Activated CD4-positive, CD25-positive, alpha-beta regulatory T cell treated with anti-CD3 and anti-CD28 coated beads, Interleukin-2, amount 50 U/mL, for 24 hours (primary cell): ENCODE measurements around the gene FBP1.

Experiments used
- ATAC-seq, 2 donors: fragments of 150-1000 bp; cut with Tn5 transposase; one replicate each; pipeline ENCODE4 v1.10.0; 2021; ENCODE audit warnings: mild to moderate bottlenecking in 1 of 2, moderate library complexity in 1 of 2

Gene FBP1

GRCh38 chr9:94655739-94656138 lies 16.4 kb upstream of the FBP1 start:
- no peak for ATAC-seq

DNA sequence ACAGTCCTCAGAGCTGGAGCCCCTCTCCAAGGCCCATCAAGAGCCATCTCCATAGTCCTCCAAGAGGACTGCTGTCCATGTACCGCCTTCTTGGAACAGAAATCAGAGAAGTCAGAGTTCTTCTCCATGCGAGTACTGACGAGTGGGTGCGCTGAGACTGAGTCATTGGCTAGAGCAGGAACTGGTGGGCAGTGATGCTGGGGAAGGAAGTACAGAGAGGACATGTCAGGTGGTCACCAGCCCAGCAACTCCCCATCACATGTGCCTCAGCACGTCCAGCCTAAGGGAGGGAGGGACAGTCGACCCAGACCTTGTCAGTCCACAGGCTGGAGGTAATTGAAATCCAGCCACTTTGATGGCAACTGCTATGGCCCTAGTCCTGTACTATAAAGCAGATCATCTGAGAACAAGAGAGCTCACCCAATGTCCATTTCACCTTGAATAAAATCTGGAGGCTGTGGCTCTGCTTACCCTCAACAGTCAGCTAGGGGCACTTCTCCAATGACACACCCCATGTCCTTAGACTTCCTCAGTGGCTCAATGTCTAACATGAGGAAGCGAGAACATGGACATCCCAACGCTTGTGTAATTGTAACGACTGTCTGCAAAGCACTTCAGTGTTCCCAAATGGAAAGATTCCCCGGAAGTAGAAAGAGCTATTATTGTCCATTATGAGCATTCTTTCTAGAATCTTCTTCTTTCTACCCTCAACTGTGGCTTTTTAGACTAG lies 15.0 kb upstream of the FBP1 start:
- ATAC-seq: no peak

GRCh38 chr9:94650949-94651348 lies 11.6 kb upstream of the FBP1 start:
- no peak for ATAC-seq

GRCh38 chr9:94649100-94649819 lies 9.9 kb upstream of the FBP1 start:
- no peak for ATAC-seq

DNA sequence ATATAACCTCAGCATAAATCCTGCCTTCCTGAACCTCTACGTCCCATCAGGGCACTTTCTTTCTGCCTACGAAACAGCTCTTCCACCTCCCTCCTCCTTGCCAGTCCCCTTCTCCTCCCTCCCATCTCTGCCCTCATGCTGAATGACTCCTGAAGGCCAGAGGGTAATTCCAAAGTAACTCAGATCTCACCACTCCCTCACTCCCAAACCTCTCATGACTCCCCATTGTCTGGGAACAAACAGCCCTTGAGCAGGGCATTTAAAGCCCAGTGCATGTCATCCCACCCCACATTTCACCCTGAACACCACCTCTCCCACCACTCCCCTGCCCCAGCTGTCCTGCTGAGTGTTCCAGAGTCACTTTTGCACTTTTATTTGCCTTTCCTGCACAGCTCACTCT lies 8.9 kb upstream of the FBP1 start:
- ATAC-seq: no peak

DNA sequence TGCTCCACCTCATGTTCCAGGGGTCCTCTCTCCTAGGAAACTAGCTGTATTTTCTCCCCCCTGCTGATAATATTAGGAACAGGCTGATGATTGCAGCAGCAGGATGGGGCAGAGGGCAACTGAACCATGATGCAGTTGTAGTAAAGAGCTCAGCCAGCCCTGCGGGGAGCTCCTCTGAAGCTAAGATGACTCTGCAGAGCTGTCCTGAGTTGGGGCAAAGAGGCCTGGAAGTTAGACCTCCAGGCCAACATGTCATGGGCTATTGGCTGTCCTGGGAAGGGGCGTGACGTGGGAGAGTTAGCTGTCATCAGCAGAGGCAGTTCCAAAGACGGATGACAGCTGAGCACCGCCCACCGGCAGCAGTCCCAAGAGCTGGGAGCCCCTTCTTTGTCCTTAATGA lies 6.6 kb upstream of the FBP1 start:
- no peak for ATAC-seq

GRCh38 chr9:94644543-94644942 lies 5.2 kb upstream of the FBP1 start:
- no peak for ATAC-seq

- no peak for ATAC-seq
Measured at GRCh38 chr9:94643741-94644140, 4.4 kb upstream of the FBP1 start.

- no peak for ATAC-seq
Measured at GRCh38 chr9:94643176-94643575, 3.9 kb upstream of the FBP1 start.

GRCh38 chr9:94642501-94642900 lies 3.2 kb upstream of the FBP1 start:
- ATAC-seq: no peak

GRCh38 chr9:94639999-94640376 lies 670 bp upstream of the FBP1 start:
- ATAC-seq: no peak

GRCh38 chr9:94638335-94639060 lies 820 bp downstream of the FBP1 start:
- no peak for ATAC-seq

- no peak for ATAC-seq
Measured at GRCh38 chr9:94632737-94633136, 6.6 kb downstream of the FBP1 start.

DNA sequence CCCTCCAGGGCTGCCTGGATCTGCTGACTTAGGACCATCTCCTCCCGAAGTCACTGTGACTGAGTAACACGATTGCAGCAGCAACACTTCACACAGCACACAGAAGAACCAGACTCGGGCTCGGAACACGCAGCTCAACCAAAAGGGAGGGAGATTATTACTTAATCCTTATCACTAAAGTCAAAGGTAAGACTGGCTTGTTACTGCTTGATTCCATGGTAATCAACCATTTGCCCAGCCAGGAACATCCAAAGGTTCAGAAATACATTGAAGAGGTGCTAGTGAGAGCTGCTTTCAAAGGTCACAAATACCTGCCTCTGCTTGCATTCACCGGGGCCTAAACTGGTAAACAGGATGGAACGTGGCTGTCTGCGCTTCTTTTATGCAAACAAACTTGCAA lies 7.7 kb downstream of the FBP1 start:
- ATAC-seq: no peak

- ATAC-seq: no peak
Measured at GRCh38 chr9:94630833-94631232, 8.5 kb downstream of the FBP1 start.

DNA sequence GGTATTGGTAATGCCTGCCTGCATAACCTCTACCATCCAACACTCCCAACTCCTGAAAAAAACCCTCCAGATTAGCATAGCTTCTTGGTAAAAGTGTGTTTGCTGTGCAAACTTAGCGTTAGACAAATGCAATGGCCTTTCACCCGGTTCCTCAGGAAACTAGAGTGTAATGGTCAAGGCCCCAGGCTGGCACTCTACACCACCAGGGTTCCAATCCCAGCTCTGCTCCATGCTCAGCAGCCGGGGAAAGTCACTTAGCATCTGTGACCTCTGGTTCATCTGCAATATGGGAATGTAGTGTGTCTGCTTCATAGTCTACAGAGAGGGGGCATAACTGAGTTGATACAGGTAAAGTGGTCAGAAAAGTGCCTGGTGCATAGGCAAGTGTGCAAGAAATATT lies 9.0 kb downstream of the FBP1 start:
- ATAC-seq: no peak

- ATAC-seq: no peak
Measured at GRCh38 chr9:94627287-94627686, 12.0 kb downstream of the FBP1 start.

DNA sequence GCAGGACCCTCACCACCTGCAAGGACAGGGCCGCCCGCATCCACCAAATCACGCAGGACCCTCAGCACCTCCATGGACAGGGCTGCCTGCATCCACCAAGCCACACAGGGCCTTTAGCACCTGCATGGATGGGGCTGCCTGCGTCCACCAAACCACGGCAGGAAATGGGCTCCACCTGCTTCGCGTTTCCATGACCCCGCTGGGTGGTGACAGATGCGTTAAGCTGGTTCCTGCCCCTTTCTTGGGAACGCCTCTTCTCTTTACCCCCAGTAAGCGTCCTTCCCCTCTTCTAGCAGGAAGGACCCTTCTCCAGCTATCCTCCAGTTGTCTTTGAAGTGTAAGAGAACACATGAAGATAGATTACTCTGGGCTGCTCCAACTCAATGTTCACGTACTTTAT lies 13.5 kb downstream of the FBP1 start:
- ATAC-seq: no peak

- no peak for ATAC-seq
Measured at GRCh38 chr9:94624629-94625028, 14.7 kb downstream of the FBP1 start.

- ATAC-seq: no peak
Measured at GRCh38 chr9:94623253-94623652, 16.1 kb downstream of the FBP1 start.

DNA sequence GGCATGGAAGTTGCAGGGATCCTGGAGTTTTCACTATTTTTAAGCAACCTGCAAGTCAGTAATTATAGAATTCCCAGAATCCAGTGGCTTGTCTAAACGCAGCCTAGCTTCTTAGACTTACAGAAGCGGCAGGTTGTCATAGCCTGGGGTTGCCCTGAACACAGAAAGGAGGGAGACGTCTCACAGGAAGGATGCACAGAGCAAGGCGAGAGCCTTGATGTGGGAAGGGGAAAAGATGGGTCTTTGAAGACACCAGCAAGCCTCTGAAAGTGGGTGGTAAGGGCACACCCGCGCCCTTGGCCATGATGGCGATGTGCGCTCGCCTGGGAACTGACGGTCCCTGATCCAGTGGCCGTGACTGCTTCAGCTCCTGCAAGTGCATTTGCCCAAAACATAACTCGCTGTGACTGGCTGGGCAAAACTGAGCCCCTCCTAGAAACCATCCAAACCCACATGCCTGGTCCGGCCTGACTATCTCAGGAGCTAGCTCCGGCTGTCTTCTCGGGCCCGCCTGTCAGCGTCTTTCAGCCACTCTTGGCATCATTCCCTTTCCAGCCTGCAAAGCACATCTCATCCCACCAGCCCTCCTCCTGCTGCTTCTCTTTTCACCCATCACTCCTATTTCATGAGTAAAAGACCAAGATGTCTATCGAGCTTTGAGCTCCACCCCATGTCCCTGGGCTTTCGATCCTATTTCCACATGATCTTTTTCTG lies 17.1 kb downstream of the FBP1 start:
- no peak for ATAC-seq

DNA sequence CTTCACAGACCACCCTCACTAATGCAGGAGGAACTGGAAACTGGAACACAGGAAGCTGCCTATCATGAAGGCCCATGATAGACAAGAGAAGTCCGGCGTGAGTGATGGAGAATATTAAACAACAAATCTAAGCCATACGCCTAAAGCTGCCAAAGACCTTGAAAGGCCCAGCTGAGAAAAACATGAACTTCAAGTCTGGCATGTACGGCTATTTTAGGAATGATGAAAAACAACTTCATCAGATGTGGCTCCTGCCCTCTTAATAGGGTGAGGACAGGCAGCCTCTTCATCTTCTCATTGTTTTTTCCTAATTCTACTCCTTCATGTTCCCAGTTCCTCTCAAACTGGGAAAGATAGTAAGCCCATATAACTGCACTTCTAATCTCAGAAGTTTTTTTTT lies 20.3 kb downstream of the FBP1 start:
- no peak for ATAC-seq

DNA sequence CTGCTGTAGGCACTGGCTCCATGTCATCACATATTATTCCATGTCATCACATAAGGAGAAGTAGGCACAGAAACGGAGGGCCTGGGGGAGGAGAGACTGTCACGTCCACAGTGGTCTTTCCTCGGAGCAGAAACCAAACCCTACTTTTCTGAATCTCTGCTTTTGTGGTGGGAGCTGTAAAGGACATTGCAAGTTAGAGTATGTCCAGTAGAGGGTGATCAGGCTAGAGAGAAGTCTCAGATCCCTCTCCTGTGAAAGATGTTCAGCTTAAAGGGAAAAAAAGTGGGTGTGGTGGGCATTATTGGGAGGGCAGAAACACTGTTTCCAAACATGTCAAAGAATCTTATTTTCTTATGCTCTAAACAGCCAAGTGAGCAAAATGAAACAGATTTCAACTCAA lies 26.3 kb downstream of the FBP1 start:
- ATAC-seq: no peak
